ENCODE data around the gene KANSL1. TPM values are rescaled to one million over a fixed set of nuclear protein-coding genes. Genes with fewer than 3 reads are reported as not detected.

The KANSL1 gene
- total and polyA plus RNA-seq, 2 donors (not counting 1 experiment from before 2014, with no cell fraction given): 36.8 to 233 TPM

DNA sequence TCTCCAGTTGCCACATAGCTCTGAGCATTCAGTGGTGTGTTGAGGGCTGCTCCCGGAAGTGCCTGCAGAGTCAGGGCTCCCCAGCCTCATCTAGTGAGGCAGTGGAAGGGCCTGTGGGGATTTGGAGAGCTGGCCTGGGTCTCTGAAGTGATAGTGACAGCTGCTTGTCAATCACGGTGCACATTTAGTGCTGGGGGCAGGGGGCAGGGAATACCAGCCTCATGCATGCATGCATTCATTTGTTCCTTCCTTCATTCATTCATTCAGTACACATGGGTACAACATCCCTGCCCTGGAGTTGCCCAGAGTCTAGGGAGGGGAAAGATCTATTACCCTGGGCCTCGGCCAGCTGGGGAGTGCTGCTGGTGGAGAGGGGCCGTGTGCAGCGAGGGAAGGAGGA, 205.5 kb downstream of the KANSL1 start:
- Histone ChIP-seq H2AFZ (ENCODE audit: insufficient read depth, low read depth, low read length, poor library complexity, severe bottlenecking) (no peak overlapping the region), H3K4me2 (replicated peaks; ENCODE audit: low read depth, low read length, poor library complexity, severe bottlenecking) (no peak overlapping the region), H3K9me3 (ENCODE audit: control extremely low read depth in 1 of 3, control insufficient read depth in 2 of 3, insufficient read depth in 1 of 3, low read length in 2 of 3) (no peaks in the 10 kb centered on the region), H3K4me3 (ENCODE audit: control extremely low read depth in 1 of 5, extremely low read depth in 1 of 5, insufficient read depth in 1 of 5, low read depth in 2 of 5, low read length in 4 of 5) (no peak overlapping the region), H4K20me1 (ENCODE audit: control insufficient read depth, insufficient read depth, low read length, poor library complexity, severe bottlenecking) (no peaks in the 10 kb centered on the region), H3K36me3 (replicated peaks in 1 of 2; ENCODE audit: control extremely low read depth in 1 of 2, control insufficient read depth in 1 of 2, extremely low read depth in 1 of 2, insufficient read depth in 2 of 2, low read length in 1 of 2) (no peaks in the 10 kb centered on the region), H3K27me3 (replicated peaks in 1 of 4; ENCODE audit: control extremely low read depth in 1 of 4, control insufficient read depth in 3 of 4, insufficient read depth in 4 of 4, low read length in 3 of 4) (no peaks in the 10 kb centered on the region), H3K4me1 (ENCODE audit: control insufficient read depth in 2 of 2, insufficient read depth in 2 of 2, low read length in 2 of 2) (no peaks in the 10 kb centered on the region), H3K79me2 (ENCODE audit: control insufficient read depth, insufficient read depth, low read length) (no peaks in the 10 kb centered on the region), H3K9ac (ENCODE audit: low read length) (no peak overlapping the region), H3K27ac (ENCODE audit: low read length in 2 of 2) (no peak overlapping the region)
- 100% methylated on average over 1 of the region's 5 CpGs for WGBS (ENCODE audit: insufficient coverage)
- Mint-ChIP-seq H3K27ac (no peak overlapping the region), H3K4me3 (no peak overlapping the region), H3K27me3 (no peaks in the 10 kb centered on the region), H3K9me3 (ENCODE audit: insufficient read depth) (no peaks in the 10 kb centered on the region), H3K4me1 (no peaks in the 10 kb centered on the region)
- ChIA-PET CTCF (no interaction called here), POLR2A (no interaction called here)
- ATAC-seq (ENCODE audit: low read depth) (no peak), DNase-seq (no peak)
- no peak for TF ChIP-seq EZH2 (IDR thresholded peaks at IDR 0.05; ENCODE audit: borderline replicate concordance, insufficient read depth, low read depth, low read length, poor library complexity, severe bottlenecking)
- TF ChIP-seq, protein P1, sequence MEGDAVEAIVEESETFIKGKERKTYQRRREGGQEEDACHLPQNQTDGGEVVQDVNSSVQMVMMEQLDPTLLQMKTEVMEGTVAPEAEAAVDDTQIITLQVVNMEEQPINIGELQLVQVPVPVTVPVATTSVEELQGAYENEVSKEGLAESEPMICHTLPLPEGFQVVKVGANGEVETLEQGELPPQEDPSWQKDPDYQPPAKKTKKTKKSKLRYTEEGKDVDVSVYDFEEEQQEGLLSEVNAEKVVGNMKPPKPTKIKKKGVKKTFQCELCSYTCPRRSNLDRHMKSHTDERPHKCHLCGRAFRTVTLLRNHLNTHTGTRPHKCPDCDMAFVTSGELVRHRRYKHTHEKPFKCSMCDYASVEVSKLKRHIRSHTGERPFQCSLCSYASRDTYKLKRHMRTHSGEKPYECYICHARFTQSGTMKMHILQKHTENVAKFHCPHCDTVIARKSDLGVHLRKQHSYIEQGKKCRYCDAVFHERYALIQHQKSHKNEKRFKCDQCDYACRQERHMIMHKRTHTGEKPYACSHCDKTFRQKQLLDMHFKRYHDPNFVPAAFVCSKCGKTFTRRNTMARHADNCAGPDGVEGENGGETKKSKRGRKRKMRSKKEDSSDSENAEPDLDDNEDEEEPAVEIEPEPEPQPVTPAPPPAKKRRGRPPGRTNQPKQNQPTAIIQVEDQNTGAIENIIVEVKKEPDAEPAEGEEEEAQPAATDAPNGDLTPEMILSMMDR (IDR thresholded peaks at IDR 0.05): no peak
- intact Hi-C loops (cut with micrococcal nuclease): no loop called here

DNA sequence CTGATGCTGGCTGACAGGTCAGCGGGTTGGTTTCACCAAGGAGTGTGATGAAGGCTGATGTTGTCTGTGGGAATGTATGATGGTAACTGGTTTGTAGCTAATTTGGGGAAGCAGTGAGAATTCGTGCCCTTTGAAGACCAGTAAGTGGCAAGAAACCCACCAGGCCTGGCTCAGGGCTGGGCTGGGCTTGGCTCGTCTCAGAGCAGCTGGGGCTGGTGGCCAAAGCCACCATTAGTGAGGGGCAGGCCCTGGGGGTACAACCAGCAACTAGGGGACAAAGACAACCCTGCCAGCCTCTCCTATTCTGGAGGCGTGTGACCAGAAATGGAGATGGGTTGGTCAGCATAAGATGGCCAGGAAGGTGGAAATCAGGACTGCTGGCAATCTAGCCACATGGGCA, 207.2 kb downstream of the KANSL1 start:
- no peak overlapping the region for H3K4me2 ChIP-seq (replicated peaks; ENCODE audit: low read depth, low read length, poor library complexity, severe bottlenecking)
- ChIA-PET CTCF (no interaction called here), POLR2A (no interaction called here)
- no peak for TF ChIP-seq EZH2 (IDR thresholded peaks at IDR 0.05; ENCODE audit: borderline replicate concordance, insufficient read depth, low read depth, low read length, poor library complexity, severe bottlenecking)
- TF ChIP-seq, protein P1 (IDR thresholded peaks at IDR 0.05): no peak
- DNase-seq (no peak), ATAC-seq (ENCODE audit: low read depth) (no peak)
- no peak overlapping the region for H2AFZ ChIP-seq (ENCODE audit: insufficient read depth, low read depth, low read length, poor library complexity, severe bottlenecking)
- H3K9me3 Mint-ChIP-seq (ENCODE audit: insufficient read depth): no peaks in the 10 kb centered on the region
- no peaks in the 10 kb centered on the region for H3K27me3 ChIP-seq (replicated peaks in 1 of 4; ENCODE audit: control extremely low read depth in 1 of 4, control insufficient read depth in 3 of 4, insufficient read depth in 4 of 4, low read length in 3 of 4)
- no peak overlapping the region for H3K4me3 Mint-ChIP-seq
- H3K27ac Mint-ChIP-seq: no peak overlapping the region
- no peak overlapping the region for H3K9ac ChIP-seq (ENCODE audit: low read length)
- no peak overlapping the region for H3K4me3 ChIP-seq (ENCODE audit: control extremely low read depth in 1 of 5, extremely low read depth in 1 of 5, insufficient read depth in 1 of 5, low read depth in 2 of 5, low read length in 4 of 5)
- no peaks in the 10 kb centered on the region for H3K4me1 ChIP-seq (ENCODE audit: control insufficient read depth in 2 of 2, insufficient read depth in 2 of 2, low read length in 2 of 2)
- no peak overlapping the region for H3K27ac ChIP-seq (ENCODE audit: low read length in 2 of 2)
- H3K4me1 Mint-ChIP-seq: no peaks in the 10 kb centered on the region
- no peaks in the 10 kb centered on the region for H3K79me2 ChIP-seq (ENCODE audit: control insufficient read depth, insufficient read depth, low read length)
- 92% methylated on average over 4 of the region's 4 CpGs for WGBS (ENCODE audit: insufficient coverage)
- H3K27me3 Mint-ChIP-seq: peaks cover 4% of the 10 kb centered on the region
- H3K36me3 ChIP-seq (replicated peaks in 1 of 2; ENCODE audit: control extremely low read depth in 1 of 2, control insufficient read depth in 1 of 2, extremely low read depth in 1 of 2, insufficient read depth in 2 of 2, low read length in 1 of 2): no peaks in the 10 kb centered on the region
- H4K20me1 ChIP-seq (ENCODE audit: control insufficient read depth, insufficient read depth, low read length, poor library complexity, severe bottlenecking): no peaks in the 10 kb centered on the region
- no peaks in the 10 kb centered on the region for H3K9me3 ChIP-seq (ENCODE audit: control extremely low read depth in 1 of 3, control insufficient read depth in 2 of 3, insufficient read depth in 1 of 3, low read length in 2 of 3)
- intact Hi-C loops (cut with micrococcal nuclease): no loop called here
